Parathyroid adenoma (tissue), 2 donors: ENCODE data around the gene SAYSD1.

Experiments
- H2AFZ ChIP-seq: fragments of 300-600 bp; sonication (generic); one replicate; pipeline ENCODE4 v1.7.0; 2017; ENCODE audit warnings: antibody characterized with exemption, mild to moderate bottlenecking
- H3K27ac ChIP-seq: fragments of 300-600 bp; sonication (generic); one replicate; pipeline ENCODE4 v1.7.0; 2017
- H3K27me3 ChIP-seq: fragments of 300-600 bp; sonication (generic); one replicate; pipeline ENCODE4 v1.7.0; 2017; ENCODE audit warnings: low read length; ENCODE audit not compliant: control insufficient read depth, insufficient read depth
- H3K36me3 ChIP-seq: fragments of 300-600 bp; sonication (generic); one replicate; pipeline ENCODE4 v1.7.0; 2017; ENCODE audit warnings: low read length; ENCODE audit not compliant: control insufficient read depth, insufficient read depth
- H3K4me1 ChIP-seq: fragments of 300-600 bp; sonication (generic); one replicate; pipeline ENCODE4 v1.7.0; 2017; ENCODE audit warnings: control low read depth
- H3K4me2 ChIP-seq: fragments of 300-600 bp; sonication (generic); one replicate; pipeline ENCODE4 v1.7.0; 2017; ENCODE audit warnings: low read length
- H3K4me3 ChIP-seq: fragments of 300-600 bp; sonication (generic); one replicate; pipeline ENCODE4 v1.7.0; 2017; ENCODE audit warnings: low read depth, low read length
- H3K79me2 ChIP-seq: fragments of 300-600 bp; sonication (generic); one replicate; pipeline ENCODE4 v1.7.0; 2017; ENCODE audit warnings: control low read depth
- H3K9ac ChIP-seq: fragments of 300-600 bp; sonication (generic); one replicate; pipeline ENCODE4 v1.7.0; 2017; ENCODE audit warnings: mild to moderate bottlenecking
- H3K9me3 ChIP-seq: fragments of 300-600 bp; sonication (generic); one replicate; pipeline ENCODE4 v1.7.0; 2017; ENCODE audit warnings: low read length; ENCODE audit not compliant: control insufficient read depth
- TF ChIP-seq, protein P1 (sequence below): fragments of 300-600 bp; sonication (generic); IDR thresholded peaks from one replicate; pipeline ENCODE4 v1.7.0; 2017; ENCODE audit warnings: antibody characterized with exemption, mild to moderate bottlenecking
- donor health status: primary hyperparathyroidism.

Gene SAYSD1

DNA sequence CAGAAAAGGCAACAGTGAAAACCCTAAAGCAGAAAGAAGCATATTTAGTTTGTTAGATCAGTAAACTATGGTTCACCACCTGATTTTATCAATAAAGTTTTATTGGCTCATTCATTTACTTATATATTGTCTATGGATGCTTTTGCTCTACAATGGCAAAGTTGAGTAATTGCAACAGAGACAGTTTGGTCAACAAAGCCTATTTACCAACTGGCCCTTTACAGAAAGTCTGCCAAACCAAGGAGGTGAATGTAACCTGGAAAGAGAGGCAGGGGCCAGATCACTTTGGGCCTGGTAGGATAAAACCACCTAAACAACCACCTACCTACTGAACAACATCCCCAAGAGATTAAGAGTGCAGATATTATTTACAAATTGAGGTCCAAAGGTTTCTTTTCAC, 19.4 kb downstream of the SAYSD1 start:
- Histone ChIP-seq H3K4me2 (no peak overlapping the region), H3K79me2 (no peaks in the 10 kb centered on the region), H3K27me3 (no peaks in the 10 kb centered on the region), H2AFZ (no peak overlapping the region), H3K9ac (no peak overlapping the region), H3K4me3 (no peak overlapping the region), H3K36me3 (no peaks in the 10 kb centered on the region), H3K27ac (no peak overlapping the region), H3K4me1 (no peaks in the 10 kb centered on the region), H3K9me3 (no peaks in the 10 kb centered on the region)
- TF ChIP-seq, protein P1, sequence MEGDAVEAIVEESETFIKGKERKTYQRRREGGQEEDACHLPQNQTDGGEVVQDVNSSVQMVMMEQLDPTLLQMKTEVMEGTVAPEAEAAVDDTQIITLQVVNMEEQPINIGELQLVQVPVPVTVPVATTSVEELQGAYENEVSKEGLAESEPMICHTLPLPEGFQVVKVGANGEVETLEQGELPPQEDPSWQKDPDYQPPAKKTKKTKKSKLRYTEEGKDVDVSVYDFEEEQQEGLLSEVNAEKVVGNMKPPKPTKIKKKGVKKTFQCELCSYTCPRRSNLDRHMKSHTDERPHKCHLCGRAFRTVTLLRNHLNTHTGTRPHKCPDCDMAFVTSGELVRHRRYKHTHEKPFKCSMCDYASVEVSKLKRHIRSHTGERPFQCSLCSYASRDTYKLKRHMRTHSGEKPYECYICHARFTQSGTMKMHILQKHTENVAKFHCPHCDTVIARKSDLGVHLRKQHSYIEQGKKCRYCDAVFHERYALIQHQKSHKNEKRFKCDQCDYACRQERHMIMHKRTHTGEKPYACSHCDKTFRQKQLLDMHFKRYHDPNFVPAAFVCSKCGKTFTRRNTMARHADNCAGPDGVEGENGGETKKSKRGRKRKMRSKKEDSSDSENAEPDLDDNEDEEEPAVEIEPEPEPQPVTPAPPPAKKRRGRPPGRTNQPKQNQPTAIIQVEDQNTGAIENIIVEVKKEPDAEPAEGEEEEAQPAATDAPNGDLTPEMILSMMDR, result no peak

DNA sequence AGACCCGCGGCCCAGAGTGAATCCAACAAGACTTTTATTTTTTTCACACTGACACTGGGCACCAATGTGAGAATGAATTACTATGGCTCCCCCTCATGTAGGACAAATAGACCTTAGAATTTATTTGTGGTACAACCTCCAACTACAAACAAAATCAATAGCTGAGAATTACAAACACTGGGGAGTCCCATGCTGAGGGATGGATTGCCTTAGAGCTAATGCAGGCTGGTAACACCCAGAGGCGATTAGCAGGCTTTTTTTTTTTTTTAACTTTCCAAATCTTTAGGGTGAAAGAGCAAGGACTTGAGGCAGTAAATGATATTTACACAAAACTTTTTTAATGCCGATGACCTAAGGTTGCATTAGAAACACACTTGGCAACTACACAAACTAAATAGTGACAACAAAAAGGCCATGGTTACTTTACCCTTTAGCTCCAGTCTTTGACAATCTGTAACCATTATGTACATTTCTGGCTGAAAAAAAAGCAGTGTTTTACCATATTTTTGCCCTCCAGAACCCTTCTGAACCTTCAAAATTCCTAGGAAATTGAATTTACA, 21.8 kb downstream of the SAYSD1 start:
- Histone ChIP-seq H3K36me3 (no peaks in the 10 kb centered on the region), H3K27me3 (no peaks in the 10 kb centered on the region), H3K27ac (no peak overlapping the region), H3K4me2 (no peak overlapping the region), H3K4me1 (no peaks in the 10 kb centered on the region), H3K4me3 (no peak overlapping the region), H3K9ac (no peak overlapping the region), H3K79me2 (no peaks in the 10 kb centered on the region), H3K9me3 (no peaks in the 10 kb centered on the region), H2AFZ (no peak overlapping the region)
- TF ChIP-seq, protein P1, result no peak

DNA sequence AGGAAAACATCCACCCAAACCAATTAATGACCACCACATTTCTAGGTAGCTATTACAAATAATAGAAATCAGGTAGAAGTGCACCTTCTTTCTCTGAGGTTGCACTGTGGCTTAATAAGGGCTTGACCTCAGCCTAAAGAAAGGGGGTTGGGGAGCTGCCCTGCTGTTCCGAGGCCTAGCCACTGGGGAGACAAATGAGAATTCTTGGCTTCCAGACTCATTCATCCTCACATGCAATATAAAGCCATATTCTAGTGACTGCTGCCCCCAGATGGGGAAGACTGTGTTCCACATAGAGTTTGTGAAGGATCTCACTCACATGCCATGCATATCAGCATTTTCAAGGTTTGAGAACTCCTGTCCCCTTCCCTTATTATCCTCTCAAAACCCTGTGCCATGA, 22.9 kb downstream of the SAYSD1 start:
- TF ChIP-seq, protein P1, result no peak
- no peaks in the 10 kb centered on the region for H3K36me3 ChIP-seq
- no peaks in the 10 kb centered on the region for H3K79me2 ChIP-seq
- H3K9me3 ChIP-seq, result no peaks in the 10 kb centered on the region
- no peak overlapping the region for H2AFZ ChIP-seq
- no peak overlapping the region for H3K27ac ChIP-seq
- no peak overlapping the region for H3K4me3 ChIP-seq
- no peaks in the 10 kb centered on the region for H3K4me1 ChIP-seq
- no peaks in the 10 kb centered on the region for H3K27me3 ChIP-seq
- no peak overlapping the region for H3K4me2 ChIP-seq
- no peak overlapping the region for H3K9ac ChIP-seq

DNA sequence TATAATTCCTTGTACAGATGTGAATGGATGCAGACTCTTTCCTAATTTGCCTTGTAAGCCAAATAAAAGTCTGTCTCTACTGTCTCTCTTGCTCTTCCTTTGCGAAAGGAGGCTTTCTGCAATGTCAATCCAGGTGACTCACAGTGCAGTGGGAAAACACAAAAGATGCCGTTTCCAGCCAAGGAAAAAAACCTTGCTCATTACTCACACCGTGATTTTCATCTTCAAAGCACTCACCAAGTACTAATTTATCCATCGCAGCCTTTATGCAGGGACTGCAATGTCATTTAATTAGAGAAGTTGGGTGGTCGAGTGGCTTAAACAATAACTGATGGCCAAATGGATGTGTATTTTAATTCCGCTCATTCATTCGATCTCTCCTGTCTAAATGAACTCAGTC, 23.8 kb downstream of the SAYSD1 start:
- Histone ChIP-seq H3K4me2 (no peak overlapping the region), H3K4me3 (no peak overlapping the region), H3K9me3 (no peaks in the 10 kb centered on the region), H3K4me1 (no peaks in the 10 kb centered on the region), H3K27me3 (no peaks in the 10 kb centered on the region), H2AFZ (no peak overlapping the region), H3K9ac (no peak overlapping the region), H3K27ac (no peak overlapping the region), H3K36me3 (no peaks in the 10 kb centered on the region), H3K79me2 (no peaks in the 10 kb centered on the region)
- TF ChIP-seq, protein P1, result no peak

DNA sequence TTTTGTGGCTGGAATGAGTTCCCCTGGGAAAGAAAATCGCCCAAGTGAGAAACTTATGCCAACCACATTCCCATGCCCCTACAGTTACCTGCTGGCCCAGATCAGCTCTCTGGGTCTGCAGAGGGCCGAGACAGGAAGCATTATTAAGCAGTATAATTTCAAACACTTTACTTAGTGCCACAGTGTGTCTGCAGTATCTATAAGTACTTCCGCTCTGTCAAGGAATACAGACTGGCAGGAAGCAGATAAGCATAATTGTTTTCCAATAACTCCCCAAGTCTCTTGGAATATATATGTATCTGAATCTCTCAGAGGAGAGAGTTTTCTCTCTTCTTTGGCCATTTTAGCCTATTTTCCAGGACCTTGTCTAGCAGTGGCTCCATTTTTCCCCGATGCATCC, 24.9 kb downstream of the SAYSD1 start:
- Histone ChIP-seq H3K27ac (no peak overlapping the region), H3K79me2 (no peaks in the 10 kb centered on the region), H3K36me3 (no peaks in the 10 kb centered on the region), H3K27me3 (no peaks in the 10 kb centered on the region), H3K4me1 (no peaks in the 10 kb centered on the region), H3K9me3 (no peaks in the 10 kb centered on the region), H2AFZ (no peak overlapping the region), H3K4me3 (no peak overlapping the region), H3K4me2 (no peak overlapping the region), H3K9ac (no peak overlapping the region)
- TF ChIP-seq, protein P1, result no peak
